CD4-positive, alpha-beta memory T cell (primary cell): ENCODE measurements around the gene OLFML2B. TPM values are rescaled to one million over a fixed set of nuclear protein-coding genes. Genes with fewer than 3 reads are reported as not detected.

Experiments used
- CTCF ChIA-PET: fragments of 350-600 bp; sonication (Branson Sonifier 250); formaldehyde crosslinking; loops from one replicate; lab custom pipeline; 2021; ENCODE audit warnings: inconsistent platforms; ENCODE audit not compliant: partially characterized antibody; lab: Charles Lee
- POLR2A ChIA-PET: fragments of 350-600 bp; sonication (Branson Sonifier 250); formaldehyde crosslinking; loops from one replicate; lab custom pipeline; 2021; ENCODE audit not compliant: partially characterized antibody; lab: Charles Lee
- DNase-seq, 5 donors: peaks; one replicate each; pipeline versions ENCODE4 v3.0.0 to v3.0.0-alpha.2; 2020 to 2022; ENCODE audit warnings: mixed read lengths in 1 of 5
- H3K27ac ChIP-seq: one replicate; pipeline ENCODE4 v1.7.0; 2013; ENCODE audit warnings: low read depth, low read length
- H3K27me3 ChIP-seq: 2 replicates; pipeline ENCODE4 v1.7.0; 2013; ENCODE audit warnings: mild to moderate bottlenecking, low read length, moderate library complexity; ENCODE audit not compliant: insufficient read depth
- H3K36me3 ChIP-seq: 2 replicates; pipeline ENCODE4 v1.7.0; 2013; ENCODE audit warnings: mild to moderate bottlenecking, low read length, moderate library complexity; ENCODE audit not compliant: insufficient read depth
- H3K4me1 ChIP-seq: 2 replicates; pipeline ENCODE4 v1.7.0; 2013; ENCODE audit warnings: mild to moderate bottlenecking, low read length, moderate library complexity; ENCODE audit not compliant: insufficient read depth
- H3K4me3 ChIP-seq, 2 donors: one replicate each; pipeline ENCODE4 v1.7.0; 2013; ENCODE audit warnings: low read length in 2 of 2, mild to moderate bottlenecking in 1 of 2
- H3K9me3 ChIP-seq, 2 donors: one replicate each; pipeline ENCODE4 v1.7.0; 2013; ENCODE audit warnings: low read length in 2 of 2, control low read depth in 1 of 2; ENCODE audit not compliant: control insufficient read depth in 1 of 2
- H3K27ac Mint-ChIP-seq, 7 donors: one replicate each; pipeline ENCODE4 v1.8.0; 2020 to 2021; ENCODE audit warnings: mixed read lengths in 7 of 7, mild to moderate bottlenecking in 6 of 7, inconsistent platforms in 3 of 7, moderate library complexity in 3 of 7
- H3K27me3 Mint-ChIP-seq, 2 donors: one replicate each; pipeline ENCODE4 v1.8.0; 2020 to 2021; ENCODE audit warnings: mixed read lengths in 2 of 2
- H3K36me3 Mint-ChIP-seq, 2 donors: one replicate each; pipeline ENCODE4 v1.8.0; 2020 to 2021; ENCODE audit warnings: mixed read lengths in 2 of 2, inconsistent platforms in 1 of 2, mild to moderate bottlenecking in 1 of 2
- H3K4me1 Mint-ChIP-seq, 4 donors: one replicate each; pipeline ENCODE4 v1.8.0; 2020 to 2021; ENCODE audit warnings: mixed read lengths in 4 of 4, mild to moderate bottlenecking in 1 of 4
- H3K4me3 Mint-ChIP-seq, 8 donors: one replicate each; pipeline ENCODE4 v1.8.0; 2020 to 2021; ENCODE audit warnings: mixed read lengths in 8 of 8, mild to moderate bottlenecking in 7 of 8, moderate library complexity in 6 of 8, inconsistent platforms in 3 of 8
- H3K9me3 Mint-ChIP-seq, 8 donors: one replicate each; pipeline ENCODE4 v1.8.0; 2020 to 2021; ENCODE audit warnings: mixed read lengths in 8 of 8, mild to moderate bottlenecking in 5 of 8, inconsistent platforms in 3 of 8, moderate library complexity in 1 of 8
- intact Hi-C: fragments of 100-400 bp; cut with micrococcal nuclease; formaldehyde crosslinking; loops from one replicate; pipeline ENCODE4 v1.15.1; 2023
- polyA plus RNA-seq, 2 donors: library from polyadenylated mRNA; unstranded; fragments of 300-500 nt; fragmentation: Illumina TruSeq; gene quantifications; one replicate each; pipeline ENCODE4 v1.2.3, GENCODE V29; 2021
- total RNA-seq, 2 experiments: library from RNA; stranded (reverse); gene quantifications; one replicate each; pipeline ENCODE4 v1.2.3, GENCODE V29; 2021

The OLFML2B gene
- total RNA-seq (under 1 TPM; 0.36 to 0.58 TPM), polyA plus RNA-seq (not detected)

GRCh38 chr1:162023547-162024501, at the start of gene OLFML2B:
Gene OLFML2B, minus strand, starts transcription at chr1:162023869. Its CDS starts 439 bp downstream, at chr1:162023430.
- H3K36me3 Mint-ChIP-seq: no peaks in the 10 kb centered on the region
- Histone ChIP-seq H3K4me3 (peak within 1 kb of the TSS; percentile 49 to 63), H3K27me3 (peaks cover 6% of the 10 kb centered on the region), H3K4me1 (peaks cover 5% of the 10 kb centered on the region), H3K9me3 (no peaks in the 10 kb centered on the region), H3K27ac (no peak within 1 kb of the TSS), H3K36me3 (no peaks in the 10 kb centered on the region)
- peak in 4 of 5 donors; percentile 30 to 33 (median 31) for DNase-seq
- peaks cover 17 to 40% of the 10 kb centered on the region in 2 donors for H3K27me3 Mint-ChIP-seq
- intact Hi-C loops: loop anchor here (1.0 to 5.0 kb wide), 2 partner anchors 232 to 257 kb away; partner anchors contain the start of gene ATF6
- ChIA-PET POLR2A (interaction anchor here (0.8 kb wide), 1 partner anchor 119 kb away, joined by 3 read pairs; no protein-coding TSS in a partner anchor), CTCF (interaction anchor here (1.0 to 2.3 kb wide), 8 partner anchors 12 to 231 kb away, joined by 3 to 35 read pairs (median 5); no protein-coding TSS in a partner anchor)
- peak within 1 kb of the TSS; percentile 86 to 95 (median 88) for H3K4me3 Mint-ChIP-seq
- peaks cover 0 to 7% (median 0%) of the 10 kb centered on the region in 8 donors for H3K9me3 Mint-ChIP-seq
- H3K4me1 Mint-ChIP-seq: peaks cover 3 to 13% (median 7%) of the 10 kb centered on the region in 4 donors
- H3K27ac Mint-ChIP-seq: peak within 1 kb of the TSS in 2 of 7 donors; percentile 30 to 70

GRCh38 chr1:162072740-162073139, 49.1 kb upstream of the OLFML2B start:
- POLR2A ChIA-PET: no interaction called here
- peaks cover 5 to 16% (median 6%) of the 10 kb centered on the region in 4 donors for H3K4me1 Mint-ChIP-seq

GRCh38 chr1:162070825-162071224, 47.2 kb upstream of the OLFML2B start:
- peak in 2 of 5 donors; percentile 0 to 4 for DNase-seq
- peak overlapping the region in 1 of 7 donors; percentile 49 for H3K27ac Mint-ChIP-seq
- H3K27me3 Mint-ChIP-seq: peaks cover 35 to 61% of the 10 kb centered on the region in 2 donors
- peaks cover 27% of the 10 kb centered on the region for H3K27me3 ChIP-seq
- peak overlapping the region in 1 of 2 donors; percentile 15 for H3K4me3 ChIP-seq
- peaks cover 16% of the 10 kb centered on the region for H3K4me1 ChIP-seq
- ChIA-PET CTCF (interaction anchor here (1.5 to 2.2 kb wide), 2 partner anchors 15 to 33 kb away, joined by 3 to 11 read pairs; no protein-coding TSS in a partner anchor), POLR2A (no interaction called here)
- no peaks in the 10 kb centered on the region for H3K9me3 ChIP-seq
- peaks cover 5 to 16% (median 6%) of the 10 kb centered on the region in 4 donors for H3K4me1 Mint-ChIP-seq
- peak overlapping the region; percentile 33 to 87 (median 84) for H3K4me3 Mint-ChIP-seq
- intact Hi-C loops: no loop called here
- H3K36me3 ChIP-seq: no peaks in the 10 kb centered on the region
- no peak overlapping the region for H3K27ac ChIP-seq
- no peaks in the 10 kb centered on the region for H3K9me3 Mint-ChIP-seq
- no peaks in the 10 kb centered on the region for H3K36me3 Mint-ChIP-seq

More at GRCh38 chr1:162072740-162073139, 49.1 kb upstream of the OLFML2B start:
- H3K9me3 Mint-ChIP-seq: no peaks in the 10 kb centered on the region
- no peak for DNase-seq
- Histone ChIP-seq H3K27me3 (peaks cover 27% of the 10 kb centered on the region), H3K4me3 (no peak overlapping the region), H3K4me1 (peaks cover 16% of the 10 kb centered on the region), H3K36me3 (no peaks in the 10 kb centered on the region), H3K27ac (no peak overlapping the region), H3K9me3 (no peaks in the 10 kb centered on the region)
- H3K27me3 Mint-ChIP-seq: peaks cover 36 to 61% of the 10 kb centered on the region in 2 donors
- no peaks in the 10 kb centered on the region for H3K36me3 Mint-ChIP-seq
- intact Hi-C loops: no loop called here
- no peak overlapping the region for H3K4me3 Mint-ChIP-seq
- no peak overlapping the region for H3K27ac Mint-ChIP-seq
- CTCF ChIA-PET: interaction anchor here (0.6 kb wide), 1 partner anchor 182 kb away, joined by 3 read pairs; no protein-coding TSS in a partner anchor

- peak in 2 of 5 donors; percentile 6 to 11 for DNase-seq
- no peaks in the 10 kb centered on the region for H3K9me3 ChIP-seq
- Mint-ChIP-seq H3K4me1 (peaks cover 5 to 16% (median 6%) of the 10 kb centered on the region in 4 donors), H3K27me3 (peaks cover 29 to 59% of the 10 kb centered on the region in 2 donors), H3K4me3 (peak overlapping the region; percentile 80 to 87 (median 84)), H3K36me3 (no peaks in the 10 kb centered on the region), H3K9me3 (no peaks in the 10 kb centered on the region), H3K27ac (peak overlapping the region in 2 of 7 donors; percentile 42 to 49)
- H3K36me3 ChIP-seq: no peaks in the 10 kb centered on the region
- intact Hi-C loops: no loop called here
- ChIA-PET CTCF (interaction anchor here (1.5 to 2.2 kb wide), 2 partner anchors 14 to 32 kb away, joined by 3 to 11 read pairs; no protein-coding TSS in a partner anchor), POLR2A (no interaction called here)
- H3K4me3 ChIP-seq: peak overlapping the region in 1 of 2 donors; percentile 40
- no peak overlapping the region for H3K27ac ChIP-seq
- peaks cover 27% of the 10 kb centered on the region for H3K27me3 ChIP-seq
- H3K4me1 ChIP-seq: peaks cover 16% of the 10 kb centered on the region
Observed at GRCh38 chr1:162070094-162070748, 46.6 kb upstream of the OLFML2B start.

GRCh38 chr1:162069334-162070093, 45.8 kb upstream of the OLFML2B start, which contains the start of gene NOS1AP:
Gene NOS1AP, plus strand, starts transcription at chr1:162069691. Its CDS starts 487 bp downstream, at chr1:162070178.
- H3K27ac Mint-ChIP-seq: peak within 1 kb of the TSS in 3 of 7 donors; percentile 42 to 69 (median 49)
- ChIA-PET CTCF (interaction anchor here (0.7 to 2.2 kb wide), 2 partner anchors 13 to 28 kb away, joined by 4 to 11 read pairs; no protein-coding TSS in a partner anchor), POLR2A (no interaction called here)
- H3K9me3 Mint-ChIP-seq: no peaks in the 10 kb centered on the region
- peaks cover 27% of the 10 kb centered on the region for H3K27me3 ChIP-seq
- no peak within 1 kb of the TSS for H3K27ac ChIP-seq
- peak within 1 kb of the TSS; percentile 80 to 87 (median 84) for H3K4me3 Mint-ChIP-seq
- no peaks in the 10 kb centered on the region for H3K36me3 Mint-ChIP-seq
- H3K4me3 ChIP-seq: peak within 1 kb of the TSS in 1 of 2 donors; percentile 40
- peak; percentile 65 to 73 (median 70) for DNase-seq
- H3K27me3 Mint-ChIP-seq: peaks cover 33 to 60% of the 10 kb centered on the region in 2 donors
- peaks cover 16% of the 10 kb centered on the region for H3K4me1 ChIP-seq
- intact Hi-C loops: loop anchor here (2.0 kb wide), 1 partner anchor 491 kb away; the partner anchor contains the start of gene UAP1
- peaks cover 5 to 16% (median 6%) of the 10 kb centered on the region in 4 donors for H3K4me1 Mint-ChIP-seq
- H3K36me3 ChIP-seq: no peaks in the 10 kb centered on the region
- no peaks in the 10 kb centered on the region for H3K9me3 ChIP-seq

- Histone ChIP-seq H3K27me3 (peaks cover 27% of the 10 kb centered on the region), H3K4me1 (peaks cover 16% of the 10 kb centered on the region), H3K9me3 (no peaks in the 10 kb centered on the region), H3K27ac (no peak overlapping the region), H3K36me3 (no peaks in the 10 kb centered on the region), H3K4me3 (no peak overlapping the region)
- Mint-ChIP-seq H3K4me3 (peak overlapping the region in 2 of 8 donors; percentile 32 to 68), H3K4me1 (peaks cover 5 to 16% (median 6%) of the 10 kb centered on the region in 4 donors), H3K27ac (no peak overlapping the region), H3K27me3 (peaks cover 36 to 55% of the 10 kb centered on the region in 2 donors), H3K36me3 (no peaks in the 10 kb centered on the region), H3K9me3 (no peaks in the 10 kb centered on the region)
- POLR2A ChIA-PET: no interaction called here
- CTCF ChIA-PET: no interaction called here
- intact Hi-C loops: loop anchor here (2.0 kb wide), 1 partner anchor 492 kb away; the partner anchor contains the start of gene UAP1
- no peak for DNase-seq
Observed at GRCh38 chr1:162068301-162068700, 44.6 kb upstream of the OLFML2B start.
